ENCODE results near the gene ISM1. TPM values are rescaled to one million over a fixed set of nuclear protein-coding genes. Genes with fewer than 3 reads are reported as not detected.

Gene ISM1
- polyA plus RNA-seq, 12 donors, result 0.92 to 9.5 (median 2.0) TPM; not detected in 2

DNA sequence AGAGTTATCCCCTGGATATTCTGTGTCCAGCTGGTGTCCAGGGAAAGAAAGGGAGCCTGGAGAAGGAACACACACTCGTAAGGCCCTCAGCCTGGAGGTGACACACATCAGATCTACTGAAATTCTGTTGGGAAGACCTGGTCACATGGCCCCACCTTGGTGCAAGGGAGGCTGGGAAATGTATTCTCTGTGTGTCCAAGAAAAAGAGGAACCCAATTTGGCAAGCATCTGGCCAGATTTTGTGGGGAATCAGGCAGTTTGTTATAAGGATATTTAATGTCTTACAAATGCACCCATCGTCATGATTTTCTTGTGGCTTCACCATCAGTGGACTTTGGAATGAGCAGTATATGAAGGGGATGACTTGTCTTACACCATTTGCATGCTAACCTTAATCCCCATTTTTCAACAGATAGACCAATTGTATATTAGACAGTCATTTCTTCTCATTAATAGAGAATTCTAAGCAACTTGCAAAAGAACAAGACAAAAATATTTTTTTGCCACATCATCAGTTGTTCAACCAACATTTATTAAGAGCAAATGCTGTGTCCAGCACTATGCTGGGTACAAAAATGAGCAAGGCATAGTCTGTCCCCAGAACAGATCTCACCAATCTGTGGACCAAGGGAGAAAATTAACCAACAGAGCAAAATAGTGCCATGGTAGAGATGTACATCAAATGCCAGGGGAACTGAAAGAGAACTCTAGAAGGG is 59.7 kb downstream of the ISM1 start:
- no peak for DNase-seq

DNA sequence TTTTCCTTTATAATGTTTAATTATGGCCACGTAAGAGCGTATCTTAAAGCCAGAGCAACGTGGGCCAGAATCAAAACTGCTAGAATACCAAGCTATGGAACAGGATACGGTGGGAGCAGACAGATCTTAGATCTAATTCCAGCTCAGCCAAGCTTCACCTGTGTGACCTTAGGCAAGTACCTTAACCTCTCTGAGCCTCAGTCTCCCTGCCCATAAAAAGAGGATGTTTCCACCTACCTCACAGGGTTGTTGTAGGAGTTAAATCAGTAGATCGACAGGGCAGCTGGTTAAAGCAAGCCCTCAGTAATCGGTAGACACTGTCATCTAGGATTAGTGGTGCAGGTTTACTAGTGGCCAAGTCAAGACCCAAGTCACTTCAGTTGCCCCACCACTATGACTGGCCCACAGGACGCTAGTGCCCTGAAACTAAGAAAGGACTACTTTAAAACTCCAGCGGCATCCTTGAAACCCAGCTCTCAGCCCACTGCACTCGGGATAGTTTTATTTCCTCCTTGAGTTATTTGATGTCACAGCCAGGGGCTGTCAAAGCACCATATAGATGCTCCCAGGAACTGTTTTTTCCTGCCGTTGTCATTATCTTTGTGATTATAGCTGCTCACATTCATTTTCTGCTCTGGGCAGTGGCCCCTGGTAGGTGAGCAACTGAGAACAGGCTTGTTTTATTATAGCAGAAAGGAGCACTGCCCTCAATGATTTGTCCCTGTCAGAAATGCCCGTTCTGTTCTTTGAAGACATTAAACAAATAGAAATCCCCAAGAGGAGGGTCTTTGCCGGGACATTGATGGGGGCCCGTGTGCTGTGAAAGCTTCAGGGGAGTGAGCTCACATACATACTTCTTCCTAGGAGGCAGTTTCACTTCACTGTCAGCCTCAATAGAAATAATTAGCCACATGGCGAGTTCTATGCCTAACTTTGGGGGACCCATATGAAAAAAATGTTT is 63.1 kb downstream of the ISM1 start:
- DNase-seq, result no peak

DNA sequence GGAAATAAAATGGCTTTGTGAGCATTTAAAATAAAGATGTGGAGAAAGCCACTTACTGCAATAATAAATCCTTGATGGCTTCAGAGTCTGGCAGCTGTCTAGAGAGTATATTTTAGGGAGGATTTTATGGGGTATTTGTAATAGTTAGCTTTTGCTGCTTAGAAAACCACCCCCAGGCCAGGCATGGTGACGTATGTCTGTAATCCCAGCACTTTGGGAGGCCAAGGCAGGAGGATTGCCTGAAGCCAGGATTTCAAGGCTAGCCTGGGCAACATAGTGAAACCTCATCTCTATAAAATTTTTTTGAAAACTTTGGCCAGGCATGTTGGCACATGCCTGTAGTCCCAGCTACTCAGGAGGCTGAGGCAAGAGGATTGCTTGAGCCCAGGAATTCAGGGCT is 63.8 kb downstream of the ISM1 start:
- DNase-seq, result no peak

DNA sequence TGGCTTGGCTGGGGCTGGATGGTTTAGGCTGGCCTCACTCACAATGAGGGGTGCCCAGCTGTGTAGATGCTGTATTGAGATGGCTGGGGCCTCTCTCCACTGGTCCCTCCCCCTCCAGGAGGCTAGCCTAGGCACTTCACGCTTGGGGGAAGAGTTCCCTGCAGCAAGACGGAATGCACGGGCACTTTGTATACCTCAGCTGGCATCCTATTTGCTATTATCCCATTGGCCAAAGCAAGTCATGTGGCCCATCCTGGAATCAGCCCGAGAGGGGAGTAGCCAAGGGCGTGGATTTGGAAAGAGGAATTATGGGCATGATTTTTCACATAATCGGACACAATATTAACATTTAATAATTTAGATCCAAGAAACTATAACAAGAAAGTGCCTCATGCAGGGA is 64.3 kb downstream of the ISM1 start:
- no peak for DNase-seq

DNA sequence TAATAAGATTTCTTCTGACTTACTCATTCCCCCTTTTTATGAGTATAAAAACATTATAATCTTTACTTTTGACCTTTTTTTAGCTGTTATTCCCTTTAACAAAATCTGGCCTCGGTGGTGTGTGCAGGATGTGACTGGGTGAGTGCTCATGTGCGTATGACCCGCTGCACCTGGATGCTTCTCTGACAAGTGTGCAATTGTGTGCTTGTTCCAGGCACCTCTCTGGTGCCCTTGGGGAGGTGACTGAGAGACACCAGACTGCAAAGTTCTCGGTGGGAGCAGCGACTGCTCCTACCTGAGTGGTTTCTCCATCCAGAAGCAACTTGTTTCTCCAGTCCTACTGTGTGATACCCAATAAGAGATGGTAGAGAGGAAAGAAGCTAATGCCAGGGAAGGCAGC is 65.0 kb downstream of the ISM1 start:
- DNase-seq, result no peak

DNA sequence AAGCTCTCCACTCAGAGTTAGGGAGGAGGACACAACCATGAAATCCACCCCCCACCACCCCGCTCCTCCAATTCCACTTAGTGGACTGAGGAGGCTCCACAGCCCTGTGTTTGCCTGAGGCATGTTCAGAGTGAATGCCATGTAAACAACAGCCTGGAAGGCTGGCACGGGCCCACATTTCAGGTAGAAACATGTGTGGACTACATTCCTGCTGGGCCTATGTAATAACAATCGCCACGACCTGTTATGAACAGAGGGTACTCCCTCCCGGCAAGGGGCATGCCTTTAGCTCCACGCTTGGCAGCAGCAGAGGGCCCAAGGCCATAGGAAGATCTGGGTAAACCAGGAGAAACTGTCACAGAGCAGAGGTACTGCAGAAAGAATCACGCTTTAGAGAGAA is 65.5 kb downstream of the ISM1 start:
- no peak for DNase-seq

DNA sequence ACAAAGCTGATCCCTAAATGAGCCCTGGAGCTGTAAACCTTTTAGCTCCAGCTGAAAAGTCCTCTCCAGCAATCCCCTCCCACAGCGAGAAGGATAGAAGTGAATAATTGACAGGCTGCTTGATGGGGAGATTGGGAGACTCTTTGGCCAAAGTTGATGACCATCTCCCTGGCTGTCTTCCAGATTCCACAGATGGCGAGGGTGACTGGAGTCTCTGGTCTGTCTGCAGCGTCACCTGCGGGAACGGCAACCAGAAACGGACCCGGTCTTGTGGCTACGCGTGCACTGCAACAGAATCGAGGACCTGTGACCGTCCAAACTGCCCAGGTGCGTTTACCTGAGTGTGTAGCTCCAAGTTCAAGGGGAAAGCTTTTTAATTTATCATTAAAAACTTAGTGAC is 67.3 kb downstream of the ISM1 start:
- no peak for DNase-seq

DNA sequence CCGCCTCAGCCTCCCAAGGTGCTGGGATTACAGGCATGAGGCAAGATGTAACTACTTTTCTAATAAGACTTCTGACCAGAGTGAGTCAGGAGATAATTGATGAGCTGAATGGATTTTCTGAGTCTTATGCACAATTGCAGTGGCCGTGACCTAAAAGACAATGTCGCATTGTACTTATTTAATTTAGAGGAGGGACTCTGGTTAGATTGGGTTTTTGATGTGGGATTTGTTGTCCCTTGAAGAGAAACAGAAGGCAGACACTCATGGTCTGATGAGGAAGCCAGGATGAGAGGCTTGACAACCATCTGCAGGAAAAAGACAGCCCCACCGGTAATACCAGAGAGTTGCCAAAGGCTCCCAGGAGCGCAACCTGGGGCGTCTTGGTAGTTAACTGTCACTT is 68.0 kb downstream of the ISM1 start:
- DNase-seq, result no peak

DNA sequence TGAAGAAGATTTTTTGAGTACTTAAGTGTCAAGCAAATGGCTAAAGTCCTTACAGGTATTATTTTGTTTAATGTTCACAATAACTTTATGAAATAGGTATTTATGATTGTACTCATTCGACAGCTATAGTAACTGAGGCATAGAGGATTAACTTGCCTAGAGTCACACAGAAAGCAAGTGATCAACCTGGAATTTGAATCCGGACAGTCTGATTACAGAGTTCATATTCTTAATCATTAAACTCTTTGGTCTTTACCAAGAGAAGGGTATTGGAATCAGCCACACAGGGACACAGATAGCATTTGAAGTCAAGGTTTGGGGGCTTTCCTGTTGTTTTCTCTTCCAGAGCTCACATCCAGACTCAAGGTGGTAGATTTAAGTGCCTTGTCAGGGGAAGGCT is 69.7 kb downstream of the ISM1 start:
- DNase-seq, result no peak

DNA sequence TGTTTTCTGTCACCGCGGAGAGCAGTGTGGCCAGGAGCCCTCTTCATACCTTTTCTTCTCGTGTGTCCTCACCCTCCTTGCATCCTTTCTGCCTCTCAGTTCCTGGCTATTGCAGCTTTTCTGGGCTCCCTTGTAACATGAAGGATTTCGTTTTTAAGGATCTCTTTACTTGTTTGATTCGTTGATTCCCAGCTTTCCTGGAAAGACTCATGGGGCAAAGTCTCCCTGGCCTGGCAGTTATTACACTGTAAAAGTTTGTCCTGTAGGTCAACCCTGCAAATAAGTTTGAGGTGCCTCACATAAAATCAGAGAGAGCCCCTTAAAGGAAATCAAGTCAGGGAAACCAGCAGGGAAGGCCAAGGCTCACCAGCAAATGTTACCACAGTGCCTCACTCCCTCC is 70.1 kb downstream of the ISM1 start:
- DNase-seq, result no peak

DNA sequence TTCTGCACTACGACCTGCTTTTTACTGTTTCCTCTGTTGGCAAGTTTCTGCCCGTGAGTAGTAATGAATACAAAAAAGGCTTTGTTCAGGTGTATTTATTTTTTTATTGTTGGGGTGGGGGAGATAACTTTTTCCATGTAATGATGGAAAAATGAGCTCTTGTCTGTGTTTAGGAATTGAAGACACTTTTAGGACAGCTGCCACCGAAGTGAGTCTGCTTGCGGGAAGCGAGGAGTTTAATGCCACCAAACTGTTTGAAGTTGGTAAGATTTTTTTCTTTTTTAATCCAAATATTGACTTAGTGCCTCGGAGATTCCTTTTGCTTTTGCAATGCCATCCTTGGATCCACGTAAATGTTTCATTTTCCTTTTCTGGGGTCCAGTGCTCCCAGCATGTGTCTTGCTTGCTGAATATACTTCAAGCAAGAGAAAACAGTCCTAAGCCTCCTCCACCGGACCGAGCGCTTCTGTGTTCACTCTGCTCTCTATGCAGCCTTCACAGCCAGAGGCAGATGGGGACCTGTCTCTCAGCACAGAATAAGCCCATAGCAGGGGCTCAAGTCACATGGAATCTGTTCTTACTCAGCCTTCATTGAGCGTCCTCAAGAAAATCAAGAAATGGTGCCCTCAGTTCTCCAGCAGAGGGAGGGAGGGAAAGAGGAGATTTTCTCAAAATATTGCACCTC is 71.3 kb downstream of the ISM1 start:
- DNase-seq, result no peak

DNA sequence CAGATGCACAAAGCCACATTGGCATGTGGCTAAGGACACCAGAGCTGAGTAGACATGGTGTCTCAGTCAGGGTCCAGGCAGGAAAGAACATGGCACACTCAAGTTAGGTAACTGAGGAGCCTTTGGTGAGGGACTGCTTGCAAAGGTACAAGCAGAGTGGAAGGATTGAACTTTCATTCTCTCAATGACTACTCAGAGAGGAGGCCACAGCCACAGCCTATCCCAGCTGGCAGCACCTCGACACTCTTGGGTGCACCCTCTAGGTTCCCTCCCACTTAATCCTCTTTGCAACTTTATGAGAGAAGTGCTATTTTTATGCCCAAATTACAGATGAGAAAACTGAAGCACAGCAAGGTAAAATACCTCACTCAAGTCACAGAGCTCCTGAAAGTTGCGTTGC is 73.4 kb downstream of the ISM1 start:
- DNase-seq, result no peak

DNA sequence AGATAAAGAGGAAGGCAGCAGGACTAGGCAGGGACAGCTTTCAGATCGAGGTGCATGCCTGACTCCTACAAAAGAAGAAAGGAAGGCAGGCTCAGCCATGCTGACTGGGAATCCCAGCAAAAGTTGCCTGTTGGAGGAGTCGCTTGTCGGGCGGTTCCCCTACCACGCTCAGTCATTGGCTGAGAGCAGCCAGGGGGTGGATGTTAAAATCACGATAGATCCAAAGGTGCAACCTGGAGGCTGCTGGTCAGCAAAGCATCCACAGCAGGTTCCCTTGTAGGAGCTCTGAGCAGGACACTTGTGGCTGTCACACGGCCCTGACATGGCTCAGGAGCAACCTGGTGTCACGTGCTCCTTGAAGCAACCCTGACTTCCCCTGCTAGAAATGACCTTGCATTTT is 74.6 kb downstream of the ISM1 start:
- no peak for DNase-seq

DNA sequence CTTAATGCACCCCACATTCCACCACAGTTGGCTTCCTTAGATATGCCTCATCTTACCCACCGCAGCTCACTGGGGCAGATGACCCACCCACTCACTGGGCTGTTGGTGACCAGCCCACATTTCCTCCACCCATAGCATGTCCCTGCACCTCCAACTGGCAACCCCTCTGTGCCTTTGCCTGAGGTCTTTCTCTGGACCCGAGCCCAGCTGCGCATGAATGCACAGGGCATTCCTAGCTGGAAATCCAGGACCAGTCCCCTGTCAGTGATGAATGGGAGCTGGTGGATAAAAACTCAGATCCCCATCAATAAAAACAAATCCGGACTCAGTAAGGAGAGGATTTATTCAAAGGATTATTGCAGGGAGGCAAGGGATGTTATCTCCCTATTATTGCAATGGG is 75.0 kb downstream of the ISM1 start:
- DNase-seq, result no peak

DNA sequence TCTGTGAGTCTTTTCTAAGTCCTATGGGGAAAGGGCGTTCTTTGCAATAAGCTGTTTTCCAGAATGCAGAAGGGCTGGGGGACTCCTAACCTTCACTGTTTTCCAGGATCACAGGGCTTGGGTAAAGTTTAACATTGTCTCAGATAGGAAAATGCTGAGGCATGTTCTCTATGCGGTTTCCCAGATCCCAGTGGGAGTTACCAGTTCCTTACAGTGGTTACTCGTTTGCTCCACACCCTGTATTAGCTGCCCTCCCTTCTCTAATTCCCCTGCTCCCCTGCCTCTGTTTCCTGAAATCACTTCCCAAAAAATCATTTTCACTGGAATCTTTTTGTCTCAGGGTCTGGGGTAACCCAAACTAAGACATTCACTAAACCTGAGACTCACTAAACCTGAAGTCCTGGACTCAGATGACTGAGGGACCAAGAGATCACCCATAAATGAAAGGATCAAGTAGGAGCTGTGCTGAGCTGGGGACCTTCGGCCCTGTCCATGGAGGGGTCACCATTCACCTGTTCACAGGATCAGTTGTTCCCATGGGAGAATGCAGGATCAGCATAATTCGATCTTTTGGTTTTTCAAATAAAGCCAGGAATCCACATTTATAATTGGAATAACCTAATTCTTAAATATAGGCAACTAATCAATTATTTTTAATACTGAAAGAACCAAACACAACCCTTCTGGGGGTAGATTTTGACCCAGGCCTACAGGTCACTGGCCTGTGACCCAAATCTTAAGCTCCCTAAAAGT is 76.2 kb downstream of the ISM1 start:
- no peak for DNase-seq

DNA sequence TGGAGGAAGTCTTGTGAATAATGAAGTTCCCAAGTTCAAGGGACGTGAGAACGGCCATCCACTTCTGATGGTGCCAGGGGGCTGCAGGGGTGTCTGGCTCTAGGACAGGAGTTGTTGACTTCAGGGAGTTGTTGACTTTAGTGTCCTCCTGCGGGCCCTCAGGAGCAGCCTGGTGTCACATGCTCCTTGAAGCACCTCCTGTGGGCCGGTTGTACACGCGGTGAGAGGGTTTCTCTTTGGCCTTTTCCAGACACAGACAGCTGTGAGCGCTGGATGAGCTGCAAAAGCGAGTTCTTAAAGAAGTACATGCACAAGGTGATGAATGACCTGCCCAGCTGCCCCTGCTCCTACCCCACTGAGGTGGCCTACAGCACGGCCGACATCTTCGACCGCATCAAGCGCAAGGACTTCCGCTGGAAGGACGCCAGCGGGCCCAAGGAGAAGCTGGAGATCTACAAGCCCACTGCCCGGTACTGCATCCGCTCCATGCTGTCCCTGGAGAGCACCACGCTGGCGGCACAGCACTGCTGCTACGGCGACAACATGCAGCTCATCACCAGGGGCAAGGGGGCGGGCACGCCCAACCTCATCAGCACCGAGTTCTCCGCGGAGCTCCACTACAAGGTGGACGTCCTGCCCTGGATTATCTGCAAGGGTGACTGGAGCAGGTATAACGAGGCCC is 77.8 kb downstream of the ISM1 start:
- no peak for DNase-seq

DNA sequence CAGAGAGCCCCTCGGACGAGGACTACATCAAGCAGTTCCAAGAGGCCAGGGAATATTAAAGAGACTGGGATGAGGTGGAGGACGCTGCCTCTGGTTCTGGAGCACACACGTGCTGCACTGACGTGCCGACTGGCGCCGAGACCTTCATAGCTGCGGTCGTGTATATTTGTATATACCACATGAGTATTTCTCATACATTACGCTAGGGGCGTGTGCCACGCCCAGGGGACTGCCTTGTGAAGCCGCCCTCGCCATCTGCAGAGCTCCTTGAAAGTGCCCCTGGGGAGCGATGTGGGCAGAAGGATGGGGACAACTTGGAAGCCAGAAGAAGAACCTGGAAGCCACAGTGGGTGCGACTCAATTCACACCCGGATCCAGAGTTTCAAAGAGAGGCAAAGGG is 78.3 kb downstream of the ISM1 start:
- no peak for DNase-seq

DNA sequence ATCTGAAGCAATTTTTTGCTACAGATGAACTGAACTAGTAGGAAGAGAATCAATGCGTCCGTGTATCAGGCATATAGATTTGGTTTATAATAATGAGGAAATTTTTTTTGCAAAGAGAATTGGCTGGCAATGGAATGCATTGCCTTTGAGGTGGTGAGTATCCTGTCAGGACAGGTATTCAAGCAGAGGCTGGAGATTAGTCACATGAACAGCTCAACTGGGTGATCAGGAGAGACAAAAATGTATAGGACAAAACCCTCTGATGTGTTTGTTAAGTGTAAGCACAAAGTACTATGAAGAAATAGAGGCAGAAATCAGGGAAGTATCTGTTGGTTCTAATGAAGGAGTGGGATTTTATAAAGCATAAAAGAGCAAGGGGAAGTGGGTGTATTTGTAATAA is 80.5 kb downstream of the ISM1 start:
- DNase-seq, result no peak

DNA sequence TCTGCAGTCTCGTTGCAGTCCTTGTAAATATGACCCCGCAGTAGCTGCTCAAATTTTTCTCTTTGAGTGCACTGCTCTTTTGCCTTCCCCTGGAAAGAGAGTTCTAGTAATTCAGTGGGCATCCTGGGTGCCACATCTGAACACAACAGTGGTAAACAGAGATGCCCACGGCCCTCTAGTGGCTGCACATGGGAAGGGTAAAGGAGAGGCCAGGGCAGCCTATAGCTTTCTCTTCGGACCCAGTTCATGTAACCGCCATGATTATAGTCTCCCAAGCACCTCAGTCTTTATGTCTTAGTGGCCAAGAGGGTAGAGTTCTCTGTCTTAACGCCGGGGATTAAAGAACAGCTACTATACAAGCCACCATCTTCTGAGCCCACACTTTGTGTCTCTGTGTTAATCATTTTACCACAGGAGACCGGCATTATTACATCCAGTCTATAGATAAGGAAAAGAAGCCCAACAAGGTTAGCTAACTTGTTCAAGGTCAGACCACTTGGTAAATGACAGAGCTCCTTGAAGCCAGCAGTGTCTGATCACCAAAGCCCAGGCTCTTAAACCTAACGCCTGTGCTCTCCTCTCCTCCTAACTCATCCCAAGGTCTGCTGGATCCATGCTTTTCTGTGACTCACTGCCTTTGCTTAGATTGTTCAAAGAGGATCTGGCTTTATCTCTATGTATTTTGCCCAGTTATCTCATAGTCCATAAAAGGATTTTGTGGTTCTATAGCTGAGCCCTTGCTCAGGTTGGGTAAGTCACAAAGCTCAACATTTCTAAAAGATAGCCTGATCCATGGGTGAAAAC is 81.8 kb downstream of the ISM1 start:
- DNase-seq, result no peak

DNA sequence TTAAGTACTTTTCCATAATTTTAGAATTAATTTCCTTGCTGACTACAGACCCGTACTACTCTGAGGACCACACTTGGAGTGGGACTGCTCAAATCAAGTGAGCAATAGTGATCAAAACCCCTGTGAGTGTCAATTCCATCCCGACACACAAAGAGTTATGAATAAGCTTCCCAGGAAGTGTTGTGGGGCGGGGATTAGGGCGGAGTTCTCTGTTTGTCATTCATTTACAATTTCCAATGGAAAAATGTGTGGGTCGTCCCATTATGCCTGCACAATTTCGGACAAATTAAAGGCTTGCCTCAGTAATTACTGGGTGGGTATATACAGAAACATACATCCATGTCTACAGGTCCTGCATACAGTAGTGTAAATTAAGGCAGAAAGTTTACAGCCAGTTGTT is 84.2 kb downstream of the ISM1 start:
- no peak for DNase-seq

Measured in muscle of arm (tissue), 12 donors.